Renal cortex interstitium (tissue), 11 donors: ENCODE measurements around the gene CPSF3. TPM values are rescaled to one million over a fixed set of nuclear protein-coding genes. Genes with fewer than 3 reads are reported as not detected.

Experiments
- DNase-seq, 11 donors: peaks; one replicate each; pipeline ENCODE4 v3.0.0-alpha.2; 2013; ENCODE audit warnings: low read depth in 9 of 11, low spot score in 4 of 11; ENCODE audit errors: extremely low read depth in 1 of 11
- polyA plus RNA-seq, 3 donors: library from polyadenylated mRNA; unstranded; fragments of 120-200 nt; gene quantifications; one replicate each; pipeline ENCODE4 v1.2.1, GENCODE V29; 2013; ENCODE audit not compliant: insufficient read length in 3 of 3

CPSF3 gene
- polyA plus RNA-seq, 3 donors, result 47.0 to 66.0 (median 55.3) TPM

DNA sequence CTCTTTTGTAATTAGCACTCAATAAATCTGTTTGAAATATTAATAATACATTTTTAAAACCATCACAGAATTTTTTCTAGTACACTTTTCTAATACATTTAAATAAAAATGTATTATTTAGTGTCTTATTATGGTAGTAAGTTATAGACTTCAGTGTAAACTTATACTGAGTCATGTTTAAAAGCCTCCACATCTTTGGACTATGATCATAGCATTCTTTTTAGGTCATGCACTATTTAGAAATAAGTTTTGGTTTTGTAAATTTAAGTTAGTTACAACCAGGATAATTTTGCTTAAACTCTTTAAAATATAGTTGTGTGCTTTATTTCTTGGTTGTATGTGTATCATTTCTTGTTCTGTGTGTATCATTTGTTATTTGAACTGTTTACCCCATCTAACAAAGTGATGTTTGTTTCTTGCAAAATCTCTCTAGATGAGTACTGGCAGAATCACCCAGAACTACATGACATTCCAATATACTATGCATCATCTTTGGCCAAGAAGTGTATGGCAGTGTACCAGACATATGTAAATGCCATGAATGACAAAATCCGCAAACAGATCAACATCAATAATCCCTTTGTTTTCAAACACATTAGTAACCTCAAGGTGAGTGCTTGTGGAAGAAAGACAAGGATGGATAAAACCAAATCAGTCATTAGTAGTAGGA, 16.7 kb downstream of the CPSF3 start:
- DNase-seq, result no peak

DNA sequence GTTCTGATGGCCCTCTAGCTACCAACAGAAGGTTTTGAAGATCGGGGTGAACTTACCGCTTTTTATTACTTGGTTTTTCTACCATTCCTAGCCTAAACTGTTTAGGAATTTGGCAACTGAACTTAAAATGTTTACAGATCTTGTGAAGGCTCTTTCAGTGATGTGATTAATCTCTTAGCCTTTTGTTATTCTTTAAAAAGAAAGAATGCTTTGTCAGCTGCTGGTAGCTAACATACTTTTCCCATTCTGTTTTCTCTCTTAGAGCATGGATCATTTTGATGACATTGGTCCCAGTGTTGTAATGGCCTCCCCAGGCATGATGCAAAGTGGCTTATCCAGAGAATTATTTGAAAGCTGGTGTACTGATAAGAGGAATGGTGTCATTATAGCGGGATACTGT, 18.1 kb downstream of the CPSF3 start:
- no peak for DNase-seq

GRCh38 chr2:9443526-9443925, 20.1 kb downstream of the CPSF3 start:
- DNase-seq, result no peak

GRCh38 chr2:9445089-9445488, 21.6 kb downstream of the CPSF3 start:
- DNase-seq, result no peak

DNA sequence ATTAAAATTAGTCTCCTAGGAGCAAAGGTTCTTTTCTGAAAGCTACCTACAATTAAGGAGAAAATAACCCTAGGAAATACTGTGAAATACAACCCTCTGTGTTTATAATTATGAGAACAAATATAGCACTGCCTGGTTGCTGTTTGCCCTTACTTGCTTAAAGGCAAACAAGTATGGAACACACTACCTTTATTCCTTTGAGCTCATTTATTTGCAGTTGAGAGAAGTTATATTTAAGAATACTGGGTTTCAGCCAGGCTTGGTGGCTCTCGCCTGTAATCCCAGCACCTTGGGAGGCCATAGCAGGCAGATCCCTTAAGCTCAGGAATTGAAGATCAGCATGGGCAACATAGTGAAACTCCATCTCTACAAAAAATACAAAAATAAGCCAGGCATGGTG, 27.8 kb downstream of the CPSF3 start:
- DNase-seq, result no peak

DNA sequence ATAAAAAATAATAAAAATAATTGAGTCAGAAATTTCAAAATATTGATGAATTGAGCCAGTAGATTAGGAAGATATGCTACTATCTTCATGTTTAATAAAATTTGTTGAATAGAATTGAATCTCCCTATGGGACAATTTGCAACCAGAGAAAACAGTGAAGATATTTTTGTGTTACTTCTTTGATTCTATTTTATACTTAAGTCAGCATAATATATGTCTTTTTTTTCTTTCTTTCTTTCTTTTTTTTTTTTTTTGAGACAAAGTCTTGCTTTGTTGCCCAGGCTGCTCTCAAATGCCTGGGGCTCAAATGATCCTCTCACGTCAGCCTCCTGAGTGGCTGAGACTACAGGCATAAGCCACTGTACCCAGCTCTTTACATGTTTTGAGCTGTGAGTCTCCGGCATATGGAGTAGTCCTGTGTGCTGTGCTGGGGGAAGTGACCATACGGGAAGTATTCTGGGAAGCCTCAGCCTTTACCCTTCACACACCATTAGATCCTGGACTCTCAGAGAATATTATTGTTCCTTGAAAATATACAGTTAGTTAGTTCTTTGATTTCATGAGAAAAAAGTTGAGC, 37.1 kb downstream of the CPSF3 start:
- no peak for DNase-seq

- no peak for DNase-seq
These were observed 37.6 kb downstream of the CPSF3 start for GRCh38 chr2:9461079-9461478.

DNA sequence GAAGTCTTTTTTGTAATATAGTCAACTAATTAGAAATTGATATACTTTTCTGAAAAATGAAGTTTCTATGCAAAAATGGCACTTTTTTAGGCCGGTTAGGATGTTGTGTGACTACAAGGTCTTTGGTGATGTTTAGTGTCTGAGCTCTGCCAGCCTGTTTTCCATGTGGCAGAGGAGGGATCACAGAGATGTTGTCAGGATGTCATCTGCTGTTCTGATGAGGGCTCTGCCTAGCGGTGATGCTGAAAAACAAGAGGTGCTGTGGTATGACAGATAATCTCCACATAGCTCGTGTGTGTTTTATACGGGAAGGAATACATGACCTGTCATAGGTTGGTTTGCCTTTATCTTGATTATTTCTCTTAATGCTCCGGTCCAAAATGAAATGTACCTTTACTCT, 38.9 kb downstream of the CPSF3 start:
- DNase-seq, result no peak

GRCh38 chr2:9462886-9463697, 39.6 kb downstream of the CPSF3 start:
- no peak for DNase-seq

DNA sequence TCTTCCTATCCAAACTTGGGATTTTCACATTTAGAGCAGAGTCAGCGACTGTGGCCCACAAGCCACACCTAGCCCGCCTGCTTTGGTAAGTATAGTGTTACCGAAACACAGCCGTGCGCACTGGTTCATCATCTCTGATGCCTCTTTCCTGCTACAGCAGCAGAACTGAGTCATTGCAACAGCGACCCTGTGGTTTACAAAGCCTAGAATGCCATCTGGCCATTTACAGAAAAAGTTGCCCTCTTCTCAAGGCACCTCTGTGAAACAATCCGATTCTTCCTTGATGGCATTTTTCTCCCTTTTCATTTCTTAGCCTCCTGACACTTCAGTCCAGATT, 40.2 kb downstream of the CPSF3 start:
- DNase-seq, result no peak

- DNase-seq, result no peak
These were observed 41.7 kb downstream of the CPSF3 start for GRCh38 chr2:9465170-9465569.

DNA sequence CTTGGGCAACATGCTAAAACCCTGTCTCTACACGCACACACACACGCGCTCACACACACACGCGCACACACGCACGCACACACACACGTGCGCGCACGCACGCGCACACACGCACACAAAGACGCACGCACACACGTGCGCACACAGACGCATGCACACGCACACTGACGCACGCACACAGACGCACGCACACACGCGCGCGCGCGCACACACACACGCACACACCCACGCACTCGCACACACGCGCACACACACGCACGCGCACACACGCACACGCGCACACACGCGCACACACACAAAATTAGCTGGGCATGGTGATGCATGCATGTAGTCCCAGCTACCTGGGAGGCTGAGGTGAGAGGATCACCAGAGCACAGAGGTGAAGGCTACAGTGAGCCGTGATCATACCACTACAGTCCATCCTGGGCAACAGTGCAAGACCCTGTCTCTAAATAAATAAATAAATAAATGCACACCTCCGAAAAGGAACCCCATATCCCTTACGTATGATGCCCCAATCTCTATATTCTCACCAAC, 42.8 kb downstream of the CPSF3 start:
- DNase-seq, result no peak

DNA sequence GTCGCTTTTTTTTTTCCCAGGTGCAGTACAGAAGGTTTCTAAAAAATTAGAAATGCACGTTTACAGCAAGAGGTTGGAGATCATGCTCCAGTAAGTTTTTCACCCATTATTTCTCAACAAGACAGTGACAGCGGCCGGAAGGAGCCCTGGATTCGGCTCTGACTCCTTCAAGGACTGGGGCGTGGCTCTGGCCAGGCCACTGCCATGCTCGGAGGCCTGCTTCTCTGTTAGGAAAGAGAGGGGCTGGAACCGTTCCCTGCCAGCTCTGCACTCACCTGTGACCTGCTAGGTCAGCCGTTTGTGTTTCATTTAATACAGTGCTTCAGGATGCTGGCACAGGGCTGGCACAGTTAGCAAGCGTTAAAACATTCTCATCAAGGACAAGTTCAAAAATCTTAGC, 44.2 kb downstream of the CPSF3 start:
- no peak for DNase-seq

GRCh38 chr2:9471206-9471605, 47.8 kb downstream of the CPSF3 start:
- no peak for DNase-seq

- DNase-seq, result no peak
These were observed 49.1 kb downstream of the CPSF3 start for GRCh38 chr2:9472511-9472910.

- peak in 8 of 11 donors; percentile 6 to 38 (median 18) for DNase-seq
These were observed 50.0 kb downstream of the CPSF3 start for GRCh38 chr2:9473308-9473984.

GRCh38 chr2:9473985-9474360, 50.5 kb downstream of the CPSF3 start:
- DNase-seq, result peak in 6 of 11 donors; percentile 1 to 26 (median 20)

DNA sequence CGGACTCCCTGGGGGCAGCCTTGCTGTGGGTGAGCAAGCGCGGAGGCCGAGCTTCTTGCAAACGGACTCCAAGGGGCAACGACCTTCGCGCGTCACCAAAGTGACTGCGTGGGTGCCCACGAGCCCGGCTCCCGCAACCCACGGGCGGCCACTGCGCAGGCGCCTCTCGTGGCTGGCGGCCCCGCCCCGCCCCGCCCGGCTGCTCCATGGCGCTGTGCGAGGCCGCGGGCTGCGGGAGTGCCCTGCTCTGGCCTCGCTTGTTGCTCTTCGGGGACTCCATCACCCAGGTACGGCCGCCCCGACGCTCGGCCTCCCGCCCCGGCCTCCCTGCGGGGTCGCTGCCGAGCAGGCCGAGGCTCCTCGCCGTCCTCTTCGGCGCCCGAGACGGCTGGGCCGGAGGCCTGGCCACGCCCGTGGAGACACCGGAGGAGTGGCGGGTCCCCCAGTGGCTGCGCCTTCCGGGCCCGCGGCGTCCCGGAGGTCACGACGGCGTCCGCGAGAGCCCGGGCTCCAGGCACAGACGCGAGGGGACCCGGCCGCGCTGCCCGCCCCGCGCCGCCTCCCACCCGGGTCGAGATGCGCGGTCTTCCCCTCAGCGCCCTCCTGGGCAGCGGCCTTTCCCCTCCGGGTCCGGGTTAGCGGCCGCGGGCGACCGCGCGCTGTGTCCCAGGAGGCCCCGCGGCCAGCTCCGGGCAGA, 51.1 kb downstream of the CPSF3 start, which contains the start of gene IAH1:
TSS of gene IAH1 (plus strand) at position 191 of the 697 bp plus-strand sequence. CDS start at position 207, 16 bp downstream.
- peak in 7 of 11 donors; percentile 5 to 44 (median 29) for DNase-seq

DNA sequence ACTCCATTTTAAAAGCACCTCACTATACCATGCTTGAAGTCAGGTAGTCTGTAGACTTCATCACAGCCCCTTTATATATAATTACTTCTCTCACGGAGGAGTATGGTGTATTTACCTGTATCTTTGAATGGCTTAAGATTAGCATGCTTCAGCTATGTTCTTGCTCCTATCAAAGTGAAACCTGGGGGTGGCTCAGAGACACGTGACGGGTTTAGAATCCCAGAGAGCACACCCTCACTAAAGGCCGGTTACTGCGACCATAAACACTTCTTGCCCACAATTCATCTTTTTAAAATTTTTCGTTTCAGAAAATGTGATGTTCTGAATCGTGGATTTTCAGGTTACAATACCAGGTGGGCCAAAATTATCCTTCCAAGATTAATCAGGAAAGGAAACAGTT, 54.5 kb downstream of the CPSF3 start:
- no peak for DNase-seq
